GM12878 (cell line): ENCODE measurements around the gene DUSP15. TPM values are rescaled to one million over a fixed set of nuclear protein-coding genes. Genes with fewer than 3 reads are reported as not detected.

Experiments
- ATAC-seq: fragments of 200-7000 bp; cut with Tn5 transposase; 3 replicates; pipeline ENCODE4 v1.9.1; 2020; ENCODE audit warnings: mild to moderate bottlenecking, moderate library complexity
- BruUV-seq: library from RNA; stranded (reverse); fragments of 400-500 nt; replicated peaks from 2 replicates; lab custom pipeline; 2021; lab: Mats Ljungman, UMichigan
- CTCF ChIA-PET: fragments of 300-600 bp; sonication (Branson Sonifier 250); formaldehyde crosslinking; extraction: SDS; loops from one replicate; lab custom pipeline; 2021; ENCODE audit warnings: inconsistent platforms; lab: Yijun Ruan, JAX
- POLR2A ChIA-PET: fragments of 350-600 bp; formaldehyde crosslinking; extraction: SDS; loops from one replicate; lab custom pipeline; 2021; ENCODE audit warnings: inconsistent platforms; lab: Charles Lee
- RAD21 ChIA-PET: fragments of 300-600 bp; sonication (Branson Sonifier 250); formaldehyde crosslinking; loops from one replicate; lab custom pipeline; 2023; ENCODE audit warnings: antibody characterized with exemption; ENCODE audit not compliant: unreplicated experiment; lab: Charles Lee
- SMC1A ChIA-PET: fragments of 300-600 bp; sonication (Branson Sonifier 250); formaldehyde crosslinking; loops from one replicate; lab custom pipeline; 2023; ENCODE audit not compliant: unreplicated experiment, uncharacterized antibody; lab: Charles Lee
- DNase-seq: peaks from one replicate; pipeline ENCODE4 v3.0.0-alpha.2; 2011; ENCODE audit warnings: low read depth, low spot score
- FAIRE-seq: peaks from 3 replicates; lab custom pipeline; 2011; peaks lifted over from hg19 to GRCh38; lab: Jason Lieb, UNC
- H2AFZ ChIP-seq: 2 replicates; pipeline ENCODE4 v1.6.0; 2011; ENCODE audit warnings: low read depth, low read length, control low read depth; ENCODE audit not compliant: control insufficient read depth
- H3K27ac ChIP-seq: 2 replicates; pipeline ENCODE4 v1.5.1; 2011; ENCODE audit warnings: control low read depth; ENCODE audit not compliant: control insufficient read depth, insufficient read depth
- H3K27me3 ChIP-seq, 2 experiments: replicated peaks in 1 of 2; 2 replicates each; pipeline versions ENCODE4 v1.6.0 to v1.6.1; 2011; ENCODE audit warnings: low read length in 1 of 2; ENCODE audit not compliant: control insufficient read depth in 2 of 2, insufficient read depth in 2 of 2
- H3K36me3 ChIP-seq, 2 experiments: 2 replicates each; pipeline ENCODE4 v1.5.1; 2011; ENCODE audit warnings: low read length in 1 of 2; ENCODE audit not compliant: control insufficient read depth in 2 of 2, insufficient read depth in 2 of 2
- H3K4me1 ChIP-seq: 2 replicates; pipeline ENCODE4 v1.6.1; 2011; ENCODE audit warnings: mild to moderate bottlenecking, low read length, moderate library complexity, mixed read lengths; ENCODE audit not compliant: control insufficient read depth, insufficient read depth
- H3K4me2 ChIP-seq: 2 replicates; pipeline ENCODE4 v1.6.0; 2011; ENCODE audit warnings: control low read depth; ENCODE audit not compliant: control insufficient read depth, insufficient read depth
- H3K4me3 ChIP-seq: fragments of 200-600 bp; sonication (generic); 2 replicates; pipeline ENCODE4 v1.5.1; 2016
- H3K79me2 ChIP-seq: 2 replicates; pipeline ENCODE4 v1.6.0; 2011; ENCODE audit warnings: low read length; ENCODE audit not compliant: control insufficient read depth, insufficient read depth
- H3K9ac ChIP-seq: 2 replicates; pipeline ENCODE4 v1.8.0; 2011; ENCODE audit warnings: low read length, control low read depth, mixed read lengths; ENCODE audit not compliant: control insufficient read depth, insufficient read depth
- H3K9me3 ChIP-seq: replicated peaks from 3 replicates; pipeline ENCODE4 v1.5.1; 2011; ENCODE audit warnings: mild to moderate bottlenecking, low read length; ENCODE audit not compliant: control insufficient read depth, insufficient read depth
- H4K20me1 ChIP-seq: 2 replicates; pipeline ENCODE4 v1.6.0; 2011; ENCODE audit not compliant: control insufficient read depth, insufficient read depth
- BCLAF1 ChIP-seq: fragments of 450-650 bp; IDR thresholded peaks from 2 replicates; pipeline ENCODE4 v1.6.1; 2017; ENCODE audit warnings: antibody characterized with exemption, mild to moderate bottlenecking, moderate library complexity
- BRCA1 ChIP-seq: IDR thresholded peaks from 2 replicates; pipeline ENCODE4 v1.6.1; 2011; ENCODE audit warnings: low read depth, low read length, improper control_type of control experiment
- GATAD2B ChIP-seq: fragments of 450-650 bp; conservative IDR thresholded peaks from 2 replicates; pipeline ENCODE4 v1.6.1; 2017; ENCODE audit warnings: low read depth, mild to moderate bottlenecking, moderate library complexity
- IKZF2 ChIP-seq, 2 experiments: fragments of 450-650 bp; IDR thresholded peaks; 2 replicates each; pipeline ENCODE4 v1.6.1; 2017; ENCODE audit warnings: mild to moderate bottlenecking in 2 of 2, moderate library complexity in 2 of 2
- IRF5 ChIP-seq: fragments of 450-650 bp; IDR thresholded peaks from 2 replicates; pipeline ENCODE4 v1.6.1; 2017; ENCODE audit warnings: borderline replicate concordance
- MEF2B ChIP-seq: fragments of 450-650 bp; IDR thresholded peaks from 2 replicates; pipeline ENCODE4 v1.6.1; 2018; ENCODE audit warnings: mild to moderate bottlenecking, moderate library complexity; ENCODE audit not compliant: partially characterized antibody, poor library complexity, severe bottlenecking
- RELA ChIP-seq: fragments of 450-650 bp; IDR thresholded peaks from 2 replicates; pipeline ENCODE4 v1.8.0; 2014; ENCODE audit warnings: borderline replicate concordance; ENCODE audit not compliant: partially characterized antibody
- YY1 ChIP-seq: IDR thresholded peaks from 2 replicates; pipeline ENCODE4 v1.6.1; 2011; ENCODE audit warnings: low read depth, mild to moderate bottlenecking, low read length
- ZBTB4 ChIP-seq: fragments of 450-650 bp; formaldehyde crosslinking; IDR thresholded peaks from 2 replicates; pipeline ENCODE4 v1.4.0; 2022; ENCODE audit warnings: mild to moderate bottlenecking, moderate library complexity
- ZNF274 ChIP-seq: IDR thresholded peaks from one replicate; pipeline ENCODE4 v1.8.0; 2011; ENCODE audit not compliant: insufficient read length, insufficient read depth
- WGBS: methylation state at CpG from one replicate; pipeline ENCODE4 v1.1.6; 2016; ENCODE audit warnings: low lambda C conversion rate; ENCODE audit not compliant: insufficient replicate concordance, insufficient coverage; ENCODE audit errors: missing lambda C conversion rate; 5-methylcytosine and 5-hydroxymethylcytosine counted together
- in situ Hi-C: fragments of 300-500 bp; cut with MboI; formaldehyde crosslinking; loops from 9 replicates; pipeline ENCODE4 v1.14.3; 2018; ENCODE audit warnings: mixed read lengths
- intact Hi-C: fragments of 100-400 bp; cut with micrococcal nuclease; formaldehyde crosslinking; loops from one replicate; pipeline ENCODE4 v1.14.2; 2022; ENCODE audit not compliant: unreplicated experiment
- polyA plus RNA-seq, 11 experiments: library from polyadenylated mRNA; depleted of rRNA in 4 of 11; unstranded in 6 of 11; stranded (reverse) in 5 of 11; fragments of >200 nt; fragmentation: Nextera tagmentation in 4 of 11; fragmentation: Illumina TruSeq in 1 of 11; extraction: Ambion mirVana in 4 of 11; extraction: Trizol in 1 of 11; gene quantifications; 1 replicate in 1 of 11; 2 replicates in 10 of 11; pipeline versions ENCODE4 v1.2.1 to v1.2.3, GENCODE V29; 2011 to 2016; ENCODE audit warnings: inconsistent platforms in 2 of 11, missing spikeins in 2 of 11, low read depth in 1 of 11
- total RNA-seq, 4 experiments: library from RNA; depleted of rRNA in 3 of 4; stranded (reverse); fragments of >200 nt in 3 of 4; fragmentation: Illumina TruSeq in 1 of 4; extraction: Trizol in 1 of 4; gene quantifications; 2 replicates each; pipeline versions ENCODE4 v1.2.1 to v1.2.3, GENCODE V29; 2013 to 2021

DUSP15 gene
- total and polyA plus RNA-seq, 10 of the 15 experiments (the other 5 are each of a cell fraction or from before 2014, with no cell fraction given) = 0.06 to 2.5 (median 0.67) TPM; not detected in 1

- ChIA-PET CTCF (interaction anchor here (1.0 to 5.7 kb wide), 7 partner anchors 10 to 273 kb away, joined by 3 to 37 read pairs (median 15); partner anchors contain the start of gene PDRG1), SMC1A (interaction anchor here (1.1 to 2.9 kb wide), 3 partner anchors 11 to 255 kb away, joined by 3 to 13 read pairs (median 4); no protein-coding TSS in a partner anchor), POLR2A (no interaction called here), RAD21 (interaction anchor here (0.5 to 1.1 kb wide), 2 partner anchors 9 to 657 kb away, joined by 3 to 4 read pairs; no protein-coding TSS in a partner anchor)
- intact Hi-C loops (no loop called here), in situ Hi-C loops (no loop called here)
- FAIRE-seq (no peak), DNase-seq (no peak), ATAC-seq (no peak)
- no peaks in the 10 kb centered on the region for H3K79me2 ChIP-seq
- no peaks in the 10 kb centered on the region; a peak in 1 of 4 replicates for H3K36me3 ChIP-seq
- H3K27ac ChIP-seq = no peak overlapping the region
- no peak overlapping the region for H3K4me2 ChIP-seq
- H3K27me3 ChIP-seq = no peaks in the 10 kb centered on the region
- no peak overlapping the region for H3K9ac ChIP-seq
- H3K9me3 ChIP-seq = no peaks in the 10 kb centered on the region
- no peaks in the 10 kb centered on the region for H4K20me1 ChIP-seq
- BruUV-seq = no TSS peak
- H2AFZ ChIP-seq = no peak overlapping the region
- 73% methylated on average over 5 of the region's 5 CpGs for WGBS
- no peak overlapping the region for H3K4me3 ChIP-seq
- TF ChIP-seq IKZF2 (IDR thresholded peaks at IDR 0.05) (no peak), YY1 (no peak), ZNF274 (no peak), ZBTB4 (CRISPR knock-in tag) (no peak), BCLAF1 (no peak), BRCA1 (no peak), RELA (no peak), MEF2B (no peak), IRF5 (no peak), GATAD2B (no peak)
- peaks cover 8% of the 10 kb centered on the region; the same call in 1 of the 2 replicates for H3K4me1 ChIP-seq
Observed at GRCh38 chr20:31836853-31837608, 33.3 kb downstream of the DUSP15 start.
